CD4-positive, alpha-beta T cell treated with Interleukin-15 for 4 hours (primary cell): ENCODE measurements around the gene MAN2B1.
A peak's percentile ranks its signal among the peaks of the same experiment; 100 is the strongest.

Experiments
- DNase-seq: peaks from one replicate; pipeline ENCODE4 v3.0.0-alpha.2; 2020; ENCODE audit warnings: low spot score

MAN2B1 gene

GRCh38 chr19:12611361-12611699, 55.2 kb downstream of the MAN2B1 start:
- no peak for DNase-seq

- DNase-seq = peak; percentile 98
Measured at GRCh38 chr19:12610540-12611360, 55.8 kb downstream of the MAN2B1 start, which contains the start of the genes ZNF490 and ZNF791. Gene ZNF490, minus strand, starts transcription at chr19:12610813. Its CDS starts 133 bp downstream, at chr19:12610680. Gene ZNF791, plus strand, starts transcription at chr19:12610920. Its CDS starts 160 bp downstream, at chr19:12611080.

- DNase-seq = no peak
Measured at GRCh38 chr19:12607631-12608030, 58.9 kb downstream of the MAN2B1 start.

GRCh38 chr19:12606796-12607195, 59.7 kb downstream of the MAN2B1 start:
- DNase-seq = no peak

GRCh38 chr19:12603714-12604113, 62.8 kb downstream of the MAN2B1 start:
- peak; percentile 60 for DNase-seq

- DNase-seq = no peak
Measured at GRCh38 chr19:12597594-12597993, 68.9 kb downstream of the MAN2B1 start.

- no peak for DNase-seq
Measured at GRCh38 chr19:12596927-12597548, 69.5 kb downstream of the MAN2B1 start.
